Central memory CD8-positive, alpha-beta T cell (primary cell): ENCODE measurements around the gene RAB31.
A peak's percentile ranks its signal among the peaks of the same experiment; 100 is the strongest.
"Not testable (repeated sequence)": the region's sequence is repeated elsewhere in the genome, so short reads cannot be mapped to it uniquely, and the experiment has no call there.

Source experiments
- ATAC-seq: fragments of 150-1000 bp; cut with Tn5 transposase; replicated peaks from 2 replicates; pipeline ENCODE4 v1.10.0; 2022; ENCODE audit warnings: mild to moderate bottlenecking, moderate FRiP score, moderate number of reproducible peaks; ENCODE audit not compliant: poor library complexity, severe bottlenecking; ENCODE audit errors: extremely low read depth
- DNase-seq, 2 donors: peaks; one replicate each; pipeline ENCODE4 v3.0.0; 2021; ENCODE audit warnings: low spot score in 2 of 2
- H3K27ac Mint-ChIP-seq: one replicate; pipeline ENCODE4 v1.8.0; 2022; ENCODE audit warnings: low read depth, mild to moderate bottlenecking, moderate library complexity, mixed read lengths
- H3K27me3 Mint-ChIP-seq: one replicate; pipeline ENCODE4 v1.8.0; 2022; ENCODE audit warnings: mixed read lengths
- H3K36me3 Mint-ChIP-seq: one replicate; pipeline ENCODE4 v1.8.0; 2022; ENCODE audit warnings: mild to moderate bottlenecking, moderate library complexity, mixed read lengths; ENCODE audit not compliant: insufficient read depth
- H3K4me1 Mint-ChIP-seq: one replicate; pipeline ENCODE4 v1.8.0; 2022; ENCODE audit warnings: mixed read lengths
- H3K4me3 Mint-ChIP-seq: one replicate; pipeline ENCODE4 v1.8.0; 2022; ENCODE audit warnings: mild to moderate bottlenecking, moderate library complexity, mixed read lengths
- H3K9me3 Mint-ChIP-seq: one replicate; pipeline ENCODE4 v1.8.0; 2022; ENCODE audit warnings: mixed read lengths

Gene RAB31

DNA sequence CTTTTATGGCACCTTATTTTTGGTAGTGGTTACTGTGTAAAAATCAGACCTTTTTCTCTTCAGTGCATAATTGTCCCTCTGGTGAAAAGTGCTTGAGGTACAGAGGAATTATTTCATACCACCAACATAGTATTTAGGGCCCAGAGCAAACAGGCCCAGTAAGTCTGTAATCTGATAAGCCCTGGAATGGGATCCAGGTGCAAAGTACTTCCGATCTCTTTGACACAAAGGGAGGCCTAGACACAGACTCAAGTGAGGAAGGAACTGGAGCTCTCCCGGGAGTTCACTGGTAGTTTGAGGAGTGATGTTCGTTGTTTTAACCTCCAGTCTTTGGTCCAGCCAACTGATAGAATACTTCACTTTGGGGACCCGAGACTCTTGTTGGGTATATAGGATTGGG is 57.4 kb downstream of the RAB31 start:
- Mint-ChIP-seq H3K27me3 (peaks cover 11% of the 10 kb centered on the region), H3K36me3 (no peaks in the 10 kb centered on the region), H3K4me1 (no peaks in the 10 kb centered on the region), H3K27ac (no peak overlapping the region), H3K9me3 (no peaks in the 10 kb centered on the region), H3K4me3 (no peak overlapping the region)
- DNase-seq = no peak
- ATAC-seq = no peak

DNA sequence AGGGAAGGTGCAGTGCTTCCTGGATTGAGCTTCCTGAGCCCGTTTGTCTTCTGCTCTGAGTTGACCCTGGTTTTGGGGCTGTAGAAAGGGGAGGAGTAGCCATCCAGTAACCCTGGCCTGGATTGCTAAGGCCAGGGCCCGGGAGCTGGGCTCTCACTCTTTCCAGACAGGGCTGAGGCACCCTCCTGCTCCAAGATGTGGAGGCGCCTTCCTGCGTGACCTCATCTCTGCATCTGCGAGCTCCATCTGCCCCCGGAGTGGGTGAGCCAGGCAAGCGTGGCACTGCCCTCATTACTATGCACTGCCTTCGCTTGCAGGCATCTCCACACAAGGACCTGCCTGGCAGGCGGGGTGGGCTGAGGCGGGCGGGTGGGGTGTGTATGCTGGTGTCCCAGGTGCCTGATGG is 58.0 kb downstream of the RAB31 start:
- no peaks in the 10 kb centered on the region for H3K36me3 Mint-ChIP-seq
- DNase-seq (no peak), ATAC-seq (no peak)
- H3K4me3 Mint-ChIP-seq = no peak overlapping the region
- no peaks in the 10 kb centered on the region for H3K4me1 Mint-ChIP-seq
- peaks cover 13% of the 10 kb centered on the region for H3K27me3 Mint-ChIP-seq
- no peak overlapping the region for H3K27ac Mint-ChIP-seq
- no peaks in the 10 kb centered on the region for H3K9me3 Mint-ChIP-seq

DNA sequence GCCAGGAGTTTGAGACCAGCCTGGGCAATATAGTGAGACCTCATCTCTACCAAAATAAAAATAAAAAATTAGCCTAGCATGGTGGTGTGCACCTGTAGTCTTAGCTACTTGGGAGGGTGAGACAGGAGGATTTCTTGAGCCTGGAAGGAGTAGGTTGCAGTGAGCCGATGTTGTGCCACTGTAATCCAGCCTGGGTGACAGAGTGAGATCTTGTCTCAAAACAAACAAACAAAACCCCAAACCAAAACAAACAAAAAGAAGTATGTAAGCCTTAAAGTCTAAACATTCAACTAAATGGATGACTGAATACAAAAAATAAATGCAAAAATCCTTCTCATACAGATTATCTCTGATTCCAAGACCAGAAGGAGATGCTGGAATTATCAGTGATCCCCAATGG is 58.6 kb downstream of the RAB31 start:
- no peak overlapping the region for H3K4me3 Mint-ChIP-seq
- DNase-seq (no peak), ATAC-seq (no peak)
- H3K36me3 Mint-ChIP-seq = no peaks in the 10 kb centered on the region
- peaks cover 20% of the 10 kb centered on the region for H3K27me3 Mint-ChIP-seq
- H3K4me1 Mint-ChIP-seq = peaks cover 4% of the 10 kb centered on the region
- no peak overlapping the region for H3K27ac Mint-ChIP-seq
- no peaks in the 10 kb centered on the region for H3K9me3 Mint-ChIP-seq

DNA sequence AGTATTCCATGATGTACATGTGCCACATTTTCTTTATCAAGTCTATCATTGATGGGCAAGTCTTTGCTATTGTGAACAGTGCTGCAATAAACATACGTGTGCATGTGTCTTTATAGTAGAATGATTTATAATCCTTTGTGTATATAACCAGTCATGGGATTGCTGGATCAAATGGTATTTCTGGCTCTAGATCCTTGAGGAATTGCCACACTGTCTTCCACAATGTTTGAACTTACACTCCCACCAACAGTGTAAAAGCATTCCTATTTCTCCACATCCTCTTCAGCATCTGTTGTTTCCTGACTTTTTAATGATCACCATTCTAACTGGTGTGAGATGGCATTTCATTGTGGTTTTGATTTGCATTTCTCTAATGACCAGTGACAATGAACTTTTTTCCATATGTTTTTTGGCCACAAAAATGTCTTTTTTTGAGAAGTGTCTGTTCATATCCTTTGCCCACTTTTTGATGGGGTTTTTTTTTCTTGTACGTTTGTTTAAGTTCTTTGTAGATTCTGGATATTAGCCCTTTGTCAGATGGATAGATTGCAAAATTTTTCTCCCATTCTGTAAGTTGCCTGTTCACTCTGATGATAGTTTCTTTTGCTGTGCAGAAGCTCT is 60.1 kb downstream of the RAB31 start:
- not testable (repeated sequence) for H3K4me3 Mint-ChIP-seq, H3K4me1 Mint-ChIP-seq, H3K9me3 Mint-ChIP-seq, H3K27ac Mint-ChIP-seq, ATAC-seq, DNase-seq, H3K36me3 Mint-ChIP-seq
- H3K27me3 Mint-ChIP-seq = peaks cover 31% of the 10 kb centered on the region

DNA sequence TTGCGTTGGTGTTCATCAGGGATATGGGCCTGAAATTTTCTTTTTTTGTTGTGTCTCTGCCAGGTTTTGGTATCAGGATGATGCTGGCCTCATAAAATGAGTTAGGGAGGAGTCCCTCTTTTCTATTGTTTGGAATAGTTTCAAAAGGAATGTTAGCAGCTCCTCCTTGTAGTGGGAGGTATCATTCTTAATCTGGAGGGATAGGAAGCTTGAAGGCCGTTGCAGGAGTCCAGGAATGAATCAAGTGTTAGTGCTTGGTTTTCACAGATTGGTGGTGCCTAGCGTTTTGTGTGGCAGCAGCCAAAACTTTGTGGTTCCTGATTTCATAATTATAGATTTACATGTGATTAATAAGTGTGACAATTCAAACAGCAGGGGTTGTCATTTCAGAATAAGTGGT is 62.0 kb downstream of the RAB31 start:
- not testable (repeated sequence) for H3K27ac Mint-ChIP-seq, ATAC-seq, H3K9me3 Mint-ChIP-seq, DNase-seq, H3K36me3 Mint-ChIP-seq, H3K4me1 Mint-ChIP-seq, H3K4me3 Mint-ChIP-seq
- peaks cover 49% of the 10 kb centered on the region for H3K27me3 Mint-ChIP-seq

DNA sequence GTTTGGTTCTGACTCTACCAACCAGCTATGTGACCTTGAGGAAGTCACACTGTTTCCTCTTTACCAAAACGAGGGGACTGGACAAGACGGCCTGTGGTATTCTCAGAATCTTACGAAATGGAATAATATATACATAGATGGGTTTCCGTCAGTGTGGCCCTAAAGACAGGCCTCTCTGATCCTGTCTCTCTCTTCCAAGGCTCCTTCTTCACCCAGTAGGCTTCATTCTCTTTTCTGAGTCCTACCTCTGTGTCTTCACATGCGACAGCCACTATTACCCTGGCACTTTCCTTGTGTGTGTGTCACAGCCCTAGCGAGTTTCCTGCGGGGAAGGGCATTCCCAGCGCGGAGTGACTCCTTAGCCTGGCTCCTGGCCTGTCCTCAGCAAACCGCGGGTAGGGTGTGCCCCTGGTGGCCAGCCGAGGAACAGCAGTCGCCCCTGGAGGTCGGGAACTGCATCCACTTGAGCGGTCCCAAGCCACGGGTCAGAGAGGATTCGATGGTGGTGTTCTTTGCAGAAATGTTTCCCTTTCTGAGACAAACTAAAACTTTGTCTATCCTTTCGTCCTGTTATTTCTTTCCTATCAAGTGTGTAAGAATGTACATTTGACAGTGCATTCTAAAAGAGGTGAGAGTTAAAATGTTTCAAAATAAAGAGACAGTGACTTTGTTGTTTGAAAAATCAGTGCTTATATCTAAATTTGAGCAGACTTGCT is 63.3 kb downstream of the RAB31 start:
- Mint-ChIP-seq H3K36me3 (no peaks in the 10 kb centered on the region), H3K9me3 (no peaks in the 10 kb centered on the region), H3K4me3 (no peak overlapping the region), H3K27ac (no peak overlapping the region), H3K27me3 (peaks cover 61% of the 10 kb centered on the region), H3K4me1 (peaks cover 9% of the 10 kb centered on the region)
- DNase-seq (peak in 1 of 2 donors; percentile 25), ATAC-seq (no peak)

DNA sequence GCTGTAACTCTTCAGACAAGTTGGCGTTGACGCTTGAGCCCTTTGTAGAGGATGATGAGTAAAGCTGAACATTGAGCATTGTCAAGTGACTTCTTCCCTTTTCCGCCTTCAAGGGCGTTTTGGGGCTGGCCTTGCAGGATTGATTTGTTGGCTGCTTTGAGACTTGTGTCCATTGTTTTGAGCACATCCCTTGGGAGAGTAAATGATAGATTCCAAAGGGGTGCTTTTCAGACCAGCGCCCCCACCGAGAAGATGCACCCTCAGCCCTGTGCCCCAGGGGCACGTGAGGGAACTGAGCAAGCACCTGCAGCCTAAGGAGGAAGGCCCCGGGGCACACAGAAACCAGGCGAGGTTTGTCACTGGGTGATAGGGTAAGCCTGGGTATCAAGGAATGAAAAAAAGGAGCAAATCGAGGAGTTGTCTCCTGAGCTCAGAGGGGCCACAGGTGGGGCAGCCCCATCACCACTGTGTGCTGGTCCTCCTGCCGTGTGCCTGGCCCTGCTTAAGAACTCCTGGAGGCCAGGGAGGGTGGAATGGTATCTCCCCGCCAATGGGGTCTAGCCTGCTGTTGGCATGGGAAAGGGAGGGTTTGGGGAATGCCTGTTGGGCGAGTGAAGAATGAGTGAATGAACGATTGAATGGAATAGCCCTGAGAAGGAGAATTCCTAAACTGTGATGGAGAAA is 64.0 kb downstream of the RAB31 start:
- H3K27ac Mint-ChIP-seq = peak overlapping the region; percentile 19
- DNase-seq = no peak
- no peaks in the 10 kb centered on the region for H3K9me3 Mint-ChIP-seq
- no peak for ATAC-seq
- peaks cover 9% of the 10 kb centered on the region for H3K4me1 Mint-ChIP-seq
- H3K27me3 Mint-ChIP-seq = peaks cover 64% of the 10 kb centered on the region
- H3K36me3 Mint-ChIP-seq = no peaks in the 10 kb centered on the region
- H3K4me3 Mint-ChIP-seq = no peak overlapping the region

DNA sequence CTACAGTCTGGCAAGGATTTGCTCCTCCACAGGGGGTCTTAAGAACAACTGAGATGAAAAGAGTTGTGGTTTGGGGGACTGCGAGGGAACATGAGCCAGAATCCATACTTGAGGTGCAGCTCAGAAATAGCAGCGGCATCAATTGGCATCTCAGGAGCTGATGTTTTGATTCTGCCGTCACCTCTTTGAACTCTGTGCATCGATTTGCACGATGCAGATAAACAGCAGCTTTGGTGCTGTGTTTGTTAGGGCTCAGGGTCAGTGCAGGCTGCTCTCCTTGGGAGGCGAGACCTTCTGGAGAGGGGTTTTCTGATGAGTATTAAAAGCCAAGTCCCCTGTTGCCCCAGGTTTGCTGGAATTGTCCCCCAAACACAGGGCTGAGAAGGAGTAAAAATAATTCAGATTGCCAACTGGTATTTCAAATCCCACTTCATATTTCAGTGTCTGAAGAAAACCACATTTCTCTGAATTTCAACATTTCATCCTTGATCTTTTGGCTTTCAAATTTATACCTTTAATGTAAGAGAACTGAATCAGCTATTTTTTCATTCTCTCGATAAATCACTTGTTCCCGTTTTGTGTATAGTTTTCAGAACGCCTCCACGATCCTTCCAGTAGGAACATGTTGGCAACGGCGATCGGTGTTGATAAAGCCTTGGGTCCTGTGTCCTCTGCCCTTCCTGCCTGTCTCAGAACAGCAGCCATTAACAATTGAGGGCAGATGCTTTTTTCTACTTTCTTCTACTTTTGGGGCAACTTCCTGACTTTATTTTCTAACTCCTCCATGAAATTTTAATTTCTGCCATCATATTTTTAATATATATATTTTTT is 65.0 kb downstream of the RAB31 start:
- H3K27me3 Mint-ChIP-seq = peaks cover 64% of the 10 kb centered on the region
- peaks cover 9% of the 10 kb centered on the region for H3K4me1 Mint-ChIP-seq
- H3K36me3 Mint-ChIP-seq = no peaks in the 10 kb centered on the region
- DNase-seq (no peak), ATAC-seq (no peak)
- no peaks in the 10 kb centered on the region for H3K9me3 Mint-ChIP-seq
- no peak overlapping the region for H3K4me3 Mint-ChIP-seq
- no peak overlapping the region for H3K27ac Mint-ChIP-seq

DNA sequence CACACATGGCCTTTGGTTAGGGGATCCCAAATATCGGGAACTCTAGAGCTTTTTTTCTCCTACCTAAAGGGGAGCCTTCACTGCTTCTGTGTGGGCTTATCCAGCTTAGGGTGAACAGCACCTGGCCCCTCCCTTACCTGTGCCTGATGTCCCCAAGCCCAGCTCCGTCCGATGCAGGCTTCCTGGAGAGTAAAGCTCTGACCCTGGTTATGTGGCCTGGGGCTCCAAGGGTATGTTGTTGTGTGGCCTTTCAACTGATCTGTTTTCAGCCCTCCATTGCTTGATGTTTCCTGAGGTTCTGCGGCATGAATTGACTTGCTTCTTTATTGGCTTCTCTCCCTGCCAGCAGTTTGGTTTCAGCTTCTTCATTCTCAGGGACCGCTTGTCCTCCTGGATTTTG is 66.0 kb downstream of the RAB31 start:
- Mint-ChIP-seq H3K27me3 (peaks cover 64% of the 10 kb centered on the region), H3K9me3 (no peaks in the 10 kb centered on the region), H3K4me3 (no peak overlapping the region), H3K27ac (no peak overlapping the region), H3K36me3 (no peaks in the 10 kb centered on the region), H3K4me1 (peaks cover 9% of the 10 kb centered on the region)
- DNase-seq (no peak), ATAC-seq (no peak)

DNA sequence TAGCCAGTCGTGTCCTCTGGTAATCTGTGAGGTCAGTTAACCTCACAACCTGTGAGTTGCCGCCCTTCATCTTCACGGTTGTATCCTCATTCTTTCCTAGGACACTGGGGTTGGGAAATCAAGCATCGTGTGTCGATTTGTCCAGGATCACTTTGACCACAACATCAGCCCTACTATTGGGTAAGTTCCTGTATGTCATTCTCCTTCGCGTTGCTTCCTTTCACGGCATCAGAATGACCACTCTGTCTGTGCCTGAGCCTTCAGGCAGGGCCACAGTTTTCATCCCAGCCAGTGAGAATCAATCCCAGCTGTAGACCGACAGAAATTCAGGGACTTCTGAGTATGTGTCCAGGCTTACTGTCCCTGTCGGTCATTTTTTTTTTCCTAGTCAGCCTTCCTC is 67.1 kb downstream of the RAB31 start:
- DNase-seq (no peak), ATAC-seq (no peak)
- no peaks in the 10 kb centered on the region for H3K9me3 Mint-ChIP-seq
- peaks cover 54% of the 10 kb centered on the region for H3K27me3 Mint-ChIP-seq
- no peak overlapping the region for H3K4me3 Mint-ChIP-seq
- no peaks in the 10 kb centered on the region for H3K36me3 Mint-ChIP-seq
- no peak overlapping the region for H3K27ac Mint-ChIP-seq
- peaks cover 9% of the 10 kb centered on the region for H3K4me1 Mint-ChIP-seq

DNA sequence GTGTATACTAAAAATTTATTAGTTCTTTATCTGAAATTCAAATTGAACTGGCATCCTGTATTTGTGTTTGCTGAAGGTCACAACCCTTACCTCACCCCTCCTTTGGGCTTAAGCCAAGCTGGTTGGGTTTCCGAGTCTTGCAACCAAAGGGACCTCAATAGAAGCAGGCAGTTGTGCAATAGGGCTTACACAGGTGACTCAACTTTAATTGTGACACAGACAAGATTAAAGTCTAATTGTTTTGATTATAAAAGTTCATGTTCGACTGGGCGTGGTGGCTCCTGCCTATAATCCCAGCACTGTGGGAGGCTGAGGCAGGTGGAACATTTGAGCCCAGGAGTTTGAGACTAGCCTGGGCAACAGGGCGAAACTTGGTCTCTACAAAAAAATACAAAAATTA is 71.5 kb downstream of the RAB31 start:
- H3K4me3 Mint-ChIP-seq = no peak overlapping the region
- ATAC-seq (no peak), DNase-seq (no peak)
- no peak overlapping the region for H3K27ac Mint-ChIP-seq
- H3K36me3 Mint-ChIP-seq = peaks cover 1% of the 10 kb centered on the region
- no peaks in the 10 kb centered on the region for H3K9me3 Mint-ChIP-seq
- peaks cover 20% of the 10 kb centered on the region for H3K27me3 Mint-ChIP-seq
- H3K4me1 Mint-ChIP-seq = no peaks in the 10 kb centered on the region

DNA sequence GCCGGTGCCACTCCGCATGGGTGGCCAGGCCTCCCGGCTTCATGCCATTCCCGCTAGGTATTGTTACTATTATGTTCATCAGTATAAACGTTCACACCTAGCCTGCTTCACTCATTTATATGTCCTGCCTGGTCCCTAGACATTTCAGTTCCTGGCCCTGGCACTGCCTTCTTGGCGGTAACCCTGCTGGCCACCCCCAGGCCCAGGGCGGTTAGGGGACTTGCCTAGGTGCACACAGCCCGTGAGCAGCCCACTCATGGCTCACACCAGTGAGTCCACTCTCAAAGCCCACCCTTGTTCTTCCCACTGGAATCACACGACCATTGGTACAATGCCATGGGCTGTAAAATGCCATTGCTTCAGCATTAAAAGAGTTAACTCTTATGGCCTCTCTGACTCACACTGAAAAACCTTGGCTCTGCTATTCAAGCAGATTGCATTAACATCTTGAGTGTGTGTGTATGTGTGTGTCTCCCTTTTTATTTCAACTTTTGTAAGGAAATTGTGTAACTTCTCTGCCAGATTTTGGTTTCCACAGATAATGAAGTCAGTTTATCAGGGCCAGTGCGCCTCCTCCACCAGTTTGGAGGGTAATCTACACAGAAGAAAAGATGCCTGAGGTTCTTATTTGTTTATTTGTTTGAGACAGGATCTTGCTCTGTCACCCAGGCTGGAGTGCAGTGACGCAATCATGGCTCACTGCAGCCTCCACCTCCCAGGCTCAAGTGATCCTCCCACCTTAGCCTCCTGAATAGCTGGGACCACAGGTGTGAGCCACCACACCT is 74.2 kb downstream of the RAB31 start:
- peaks cover 1% of the 10 kb centered on the region for H3K36me3 Mint-ChIP-seq

More for the DNA sequence above, 74.2 kb downstream of the RAB31 start:
- no peak overlapping the region for H3K4me3 Mint-ChIP-seq
- H3K9me3 Mint-ChIP-seq = no peaks in the 10 kb centered on the region
- H3K27me3 Mint-ChIP-seq = peaks cover 19% of the 10 kb centered on the region
- no peaks in the 10 kb centered on the region for H3K4me1 Mint-ChIP-seq
- DNase-seq (no peak), ATAC-seq (no peak)
- no peak overlapping the region for H3K27ac Mint-ChIP-seq
